Calu3 (cell line): Measurements from ENCODE around the gene KIF18B. TPM values are rescaled to one million over a fixed set of nuclear protein-coding genes. Genes with fewer than 3 reads are reported as not detected.

ENCODE experiments used
- BruUV-seq: library from RNA; stranded (reverse); fragments of 400-500 nt; replicated peaks from 2 replicates; lab custom pipeline; 2021; lab: Mats Ljungman, UMichigan
- CTCF ChIA-PET: fragments of 300-600 bp; sonication (Branson Sonifier 250); formaldehyde crosslinking; loops from one replicate; lab custom pipeline; 2022; ENCODE audit warnings: antibody characterized with exemption; lab: Charles Lee
- DNase-seq: peaks from one replicate; pipeline ENCODE4 v3.0.0; 2022
- H3K27ac Mint-ChIP-seq: one replicate; pipeline ENCODE4 v1.8.0; 2022; ENCODE audit warnings: mixed read lengths; ENCODE audit not compliant: unreplicated experiment
- H3K27me3 Mint-ChIP-seq: one replicate; pipeline ENCODE4 v1.8.0; 2022; ENCODE audit warnings: mixed read lengths; ENCODE audit not compliant: unreplicated experiment
- H3K36me3 Mint-ChIP-seq: one replicate; pipeline ENCODE4 v1.8.0; 2022; ENCODE audit warnings: mild to moderate bottlenecking, moderate library complexity, mixed read lengths; ENCODE audit not compliant: insufficient read depth, unreplicated experiment
- H3K4me1 Mint-ChIP-seq: one replicate; pipeline ENCODE4 v1.8.0; 2022; ENCODE audit warnings: mild to moderate bottlenecking, low read depth, mixed read lengths; ENCODE audit not compliant: unreplicated experiment
- H3K4me3 Mint-ChIP-seq: one replicate; pipeline ENCODE4 v1.8.0; 2022; ENCODE audit warnings: mild to moderate bottlenecking, low read depth, moderate library complexity, mixed read lengths; ENCODE audit not compliant: unreplicated experiment
- H3K9me3 Mint-ChIP-seq: one replicate; pipeline ENCODE4 v1.8.0; 2022; ENCODE audit warnings: low read depth, mixed read lengths; ENCODE audit not compliant: unreplicated experiment
- intact Hi-C: fragments of 100-400 bp; cut with micrococcal nuclease; formaldehyde crosslinking; loops from one replicate; pipeline ENCODE4 v1.10.0; 2022; ENCODE audit not compliant: unreplicated experiment
- total RNA-seq: library from RNA; stranded (reverse); gene quantifications from 2 replicates; pipeline ENCODE4 v1.2.3, GENCODE V29; 2022
- TF ChIP-seq, protein P1 (sequence below): fragments of 200-600 bp; IDR thresholded peaks from one replicate; pipeline ENCODE4 v1.8.0; 2022; ENCODE audit warnings: antibody characterized with exemption; ENCODE audit not compliant: unreplicated experiment

KIF18B gene
- total RNA-seq, 1 experiment from 2014 or later: 84.6 TPM

- H3K4me1 Mint-ChIP-seq: peaks cover 30% of the 10 kb centered on the region
- H3K27ac Mint-ChIP-seq: no peak overlapping the region
- no peak overlapping the region for H3K4me3 Mint-ChIP-seq
- TF ChIP-seq, protein P1, sequence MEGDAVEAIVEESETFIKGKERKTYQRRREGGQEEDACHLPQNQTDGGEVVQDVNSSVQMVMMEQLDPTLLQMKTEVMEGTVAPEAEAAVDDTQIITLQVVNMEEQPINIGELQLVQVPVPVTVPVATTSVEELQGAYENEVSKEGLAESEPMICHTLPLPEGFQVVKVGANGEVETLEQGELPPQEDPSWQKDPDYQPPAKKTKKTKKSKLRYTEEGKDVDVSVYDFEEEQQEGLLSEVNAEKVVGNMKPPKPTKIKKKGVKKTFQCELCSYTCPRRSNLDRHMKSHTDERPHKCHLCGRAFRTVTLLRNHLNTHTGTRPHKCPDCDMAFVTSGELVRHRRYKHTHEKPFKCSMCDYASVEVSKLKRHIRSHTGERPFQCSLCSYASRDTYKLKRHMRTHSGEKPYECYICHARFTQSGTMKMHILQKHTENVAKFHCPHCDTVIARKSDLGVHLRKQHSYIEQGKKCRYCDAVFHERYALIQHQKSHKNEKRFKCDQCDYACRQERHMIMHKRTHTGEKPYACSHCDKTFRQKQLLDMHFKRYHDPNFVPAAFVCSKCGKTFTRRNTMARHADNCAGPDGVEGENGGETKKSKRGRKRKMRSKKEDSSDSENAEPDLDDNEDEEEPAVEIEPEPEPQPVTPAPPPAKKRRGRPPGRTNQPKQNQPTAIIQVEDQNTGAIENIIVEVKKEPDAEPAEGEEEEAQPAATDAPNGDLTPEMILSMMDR: no peak
- no TSS peak for BruUV-seq
- intact Hi-C loops: no loop called here
- DNase-seq: no peak
- H3K36me3 Mint-ChIP-seq: peaks cover 12% of the 10 kb centered on the region
- no peaks in the 10 kb centered on the region for H3K9me3 Mint-ChIP-seq
- CTCF ChIA-PET: interaction anchor here (0.8 kb wide), 1 partner anchor 10 kb away, joined by 3 read pairs; no protein-coding TSS in a partner anchor
- peaks cover 23% of the 10 kb centered on the region for H3K27me3 Mint-ChIP-seq
These were observed 43.3 kb downstream of the KIF18B start for GRCh38 chr17:44904001-44904984.

DNA sequence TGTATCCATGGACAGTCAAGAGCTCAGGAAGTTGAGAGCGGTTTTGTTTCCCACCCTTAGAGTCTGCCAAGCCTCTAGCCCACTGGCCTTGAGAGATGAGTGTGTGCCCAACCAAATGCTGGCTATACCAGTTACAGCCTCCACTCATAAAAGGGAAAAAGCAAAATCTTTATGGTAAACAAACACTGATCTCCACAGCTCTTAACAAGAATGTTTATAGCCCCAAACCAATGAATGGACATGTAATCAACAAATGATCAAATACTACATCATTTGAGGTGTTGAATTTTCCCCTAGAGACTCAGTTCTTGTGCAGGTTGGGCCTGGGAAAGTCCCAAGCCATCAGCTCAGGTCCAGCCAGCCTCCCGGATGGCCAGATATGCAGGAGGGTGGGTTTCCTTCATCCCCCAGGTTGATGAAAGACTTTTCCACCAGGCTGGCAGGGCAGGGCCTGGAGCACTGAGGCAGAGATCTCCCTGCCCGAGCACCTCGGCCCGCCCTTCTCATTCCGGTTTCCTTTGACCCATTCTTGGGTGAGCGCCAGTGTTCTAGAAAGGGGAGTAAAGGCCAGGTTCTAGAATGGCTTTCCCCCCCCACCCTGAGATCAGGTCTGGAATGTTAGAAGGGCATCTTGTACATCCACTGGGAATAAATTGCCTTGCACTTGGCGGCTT lies 44.4 kb downstream of the KIF18B start:
- TF ChIP-seq, protein P1: no peak
- intact Hi-C loops: no loop called here
- H3K4me1 Mint-ChIP-seq: peaks cover 38% of the 10 kb centered on the region
- no peak overlapping the region for H3K27ac Mint-ChIP-seq
- BruUV-seq: no TSS peak
- CTCF ChIA-PET: no interaction called here
- H3K36me3 Mint-ChIP-seq: peaks cover 23% of the 10 kb centered on the region
- H3K4me3 Mint-ChIP-seq: no peak overlapping the region
- H3K9me3 Mint-ChIP-seq: no peaks in the 10 kb centered on the region
- peaks cover 23% of the 10 kb centered on the region for H3K27me3 Mint-ChIP-seq
- DNase-seq: no peak

DNA sequence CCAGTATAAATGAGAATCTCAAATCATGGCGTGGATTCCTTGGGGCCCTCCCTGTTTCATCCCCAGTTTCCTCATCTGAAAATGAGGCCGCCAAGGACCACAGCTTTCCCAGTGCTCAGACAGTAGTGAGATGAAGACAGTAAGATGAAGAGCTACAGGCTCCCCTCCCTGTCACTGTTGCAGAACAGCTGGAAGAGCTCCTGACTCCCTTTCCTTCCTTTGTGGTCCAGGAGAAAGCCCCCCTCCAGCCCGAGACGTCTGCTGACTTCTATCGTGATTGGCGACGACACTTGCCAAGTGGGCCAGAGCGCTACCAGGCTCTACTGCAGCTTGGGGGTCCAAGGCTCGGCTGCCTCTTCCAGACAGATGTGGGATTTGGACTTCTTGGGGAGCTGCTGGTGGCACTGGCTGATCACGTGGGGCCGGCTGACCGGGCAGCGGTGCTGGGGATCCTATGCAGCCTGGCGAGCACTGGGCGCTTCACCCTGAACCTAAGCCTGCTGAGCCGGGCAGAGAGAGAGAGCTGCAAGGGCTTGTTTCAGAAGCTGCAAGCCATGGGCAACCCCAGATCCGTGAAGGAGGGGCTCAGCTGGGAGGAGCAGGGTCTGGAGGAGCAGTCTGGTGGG lies 45.3 kb downstream of the KIF18B start:
- peaks cover 39% of the 10 kb centered on the region for H3K4me1 Mint-ChIP-seq

More for the DNA sequence above, 45.3 kb downstream of the KIF18B start:
- Mint-ChIP-seq H3K4me3 (no peak overlapping the region), H3K36me3 (peaks cover 25% of the 10 kb centered on the region), H3K27me3 (peaks cover 23% of the 10 kb centered on the region), H3K9me3 (no peaks in the 10 kb centered on the region), H3K27ac (no peak overlapping the region)
- DNase-seq: no peak
- intact Hi-C loops: no loop called here
- CTCF ChIA-PET: interaction anchor here (1.0 kb wide), 1 partner anchor 233 kb away, joined by 3 read pairs; the partner anchor contains the start of gene ACBD4
- no TSS peak for BruUV-seq
- TF ChIP-seq, protein P1: no peak
